ENCODE measurements around the gene FOCAD.

FOCAD gene

GRCh38 chr9:20930836-20931235 is 246.8 kb downstream of the FOCAD start:
- TF ChIP-seq CTCF (IDR thresholded peaks at IDR 0.05): no peak
- Mint-ChIP-seq H3K36me3 (ENCODE audit: low read depth) (peaks cover 44% of the 10 kb centered on the region), H3K4me1 (no peaks in the 10 kb centered on the region), H3K9me3 (peaks cover 16% of the 10 kb centered on the region), H3K4me3 (no peak overlapping the region), H3K27me3 (ENCODE audit: low read depth, poor library complexity) (no peaks in the 10 kb centered on the region), H3K27ac (no peak overlapping the region)
- no peak for DNase-seq

GRCh38 chr9:20940447-20941173 is 256.6 kb downstream of the FOCAD start:
- no peak for TF ChIP-seq CTCF (IDR thresholded peaks at IDR 0.05)
- Mint-ChIP-seq H3K9me3 (peaks cover 11% of the 10 kb centered on the region), H3K4me3 (no peak overlapping the region), H3K4me1 (peaks cover 10% of the 10 kb centered on the region), H3K27ac (peak overlapping the region; percentile 77), H3K27me3 (ENCODE audit: low read depth, poor library complexity) (no peaks in the 10 kb centered on the region), H3K36me3 (ENCODE audit: low read depth) (peaks cover 18% of the 10 kb centered on the region)
- no peak for DNase-seq

- peaks cover 7% of the 10 kb centered on the region for H3K9me3 Mint-ChIP-seq
- no peak overlapping the region for H3K27ac Mint-ChIP-seq
- DNase-seq: peak; percentile 55
- H3K27me3 Mint-ChIP-seq (ENCODE audit: low read depth, poor library complexity): no peaks in the 10 kb centered on the region
- TF ChIP-seq CTCF (IDR thresholded peaks at IDR 0.05): peak; percentile 87
- peaks cover 12% of the 10 kb centered on the region for H3K36me3 Mint-ChIP-seq (ENCODE audit: low read depth)
- peaks cover 10% of the 10 kb centered on the region for H3K4me1 Mint-ChIP-seq
- H3K4me3 Mint-ChIP-seq: no peak overlapping the region
Measured at GRCh38 chr9:20941174-20941690, 257.2 kb downstream of the FOCAD start.

- H3K27ac Mint-ChIP-seq: no peak overlapping the region
- peaks cover 15% of the 10 kb centered on the region for H3K36me3 Mint-ChIP-seq (ENCODE audit: low read depth)
- H3K27me3 Mint-ChIP-seq (ENCODE audit: low read depth, poor library complexity): peaks cover 2% of the 10 kb centered on the region
- no peaks in the 10 kb centered on the region for H3K9me3 Mint-ChIP-seq
- DNase-seq: no peak
- H3K4me3 Mint-ChIP-seq: no peak overlapping the region
- peaks cover 10% of the 10 kb centered on the region for H3K4me1 Mint-ChIP-seq
- no peak for TF ChIP-seq CTCF (IDR thresholded peaks at IDR 0.05)
Measured at GRCh38 chr9:20944507-20944906, 260.4 kb downstream of the FOCAD start.

GRCh38 chr9:20945269-20945668 is 261.2 kb downstream of the FOCAD start:
- no peak for DNase-seq
- Mint-ChIP-seq H3K4me1 (peaks cover 10% of the 10 kb centered on the region), H3K4me3 (no peak overlapping the region), H3K9me3 (no peaks in the 10 kb centered on the region), H3K27me3 (ENCODE audit: low read depth, poor library complexity) (peaks cover 2% of the 10 kb centered on the region), H3K27ac (no peak overlapping the region), H3K36me3 (ENCODE audit: low read depth) (peaks cover 15% of the 10 kb centered on the region)
- no peak for TF ChIP-seq CTCF (IDR thresholded peaks at IDR 0.05)

- Mint-ChIP-seq H3K36me3 (ENCODE audit: low read depth) (peaks cover 21% of the 10 kb centered on the region), H3K4me1 (peaks cover 9% of the 10 kb centered on the region), H3K4me3 (no peak overlapping the region), H3K27ac (no peak overlapping the region), H3K27me3 (ENCODE audit: low read depth, poor library complexity) (peaks cover 2% of the 10 kb centered on the region), H3K9me3 (no peaks in the 10 kb centered on the region)
- DNase-seq: no peak
- TF ChIP-seq CTCF (IDR thresholded peaks at IDR 0.05): no peak
Measured at GRCh38 chr9:20945856-20946255, 261.8 kb downstream of the FOCAD start.

Data from nephron progenitor cell (in vitro differentiated cells).